Gastroesophageal sphincter (tissue), 3 donors: ENCODE results near the gene ENOX1.

Experiments
- EP300 ChIP-seq: sonication (generic); formaldehyde crosslinking; IDR thresholded peaks from one replicate; pipeline ENCODE4 v1.6.1; 2017; ENCODE audit warnings: antibody characterized with exemption, mild to moderate bottlenecking
- POLR2A ChIP-seq, 2 donors: fragments of 450-650 bp; IDR thresholded peaks; one replicate each; pipeline ENCODE4 v1.6.1; 2017; ENCODE audit warnings: antibody characterized with exemption in 2 of 2, mild to moderate bottlenecking in 2 of 2, moderate library complexity in 1 of 2
- POLR2AphosphoS5 ChIP-seq: sonication (generic); formaldehyde crosslinking; IDR thresholded peaks from one replicate; pipeline ENCODE4 v1.6.1; 2017; ENCODE audit warnings: antibody characterized with exemption
- TF ChIP-seq, protein P1 (sequence below), 4 experiments: fragments of 200-600 bp in 2 of 4; fragments of 450-650 bp in 2 of 4; sonication (generic) in 1 of 4; IDR thresholded peaks; one replicate each; pipeline ENCODE4 v1.5.1; 2017 to 2019; ENCODE audit warnings: antibody characterized with exemption in 4 of 4, mild to moderate bottlenecking in 2 of 4, moderate library complexity in 2 of 4

DNA sequence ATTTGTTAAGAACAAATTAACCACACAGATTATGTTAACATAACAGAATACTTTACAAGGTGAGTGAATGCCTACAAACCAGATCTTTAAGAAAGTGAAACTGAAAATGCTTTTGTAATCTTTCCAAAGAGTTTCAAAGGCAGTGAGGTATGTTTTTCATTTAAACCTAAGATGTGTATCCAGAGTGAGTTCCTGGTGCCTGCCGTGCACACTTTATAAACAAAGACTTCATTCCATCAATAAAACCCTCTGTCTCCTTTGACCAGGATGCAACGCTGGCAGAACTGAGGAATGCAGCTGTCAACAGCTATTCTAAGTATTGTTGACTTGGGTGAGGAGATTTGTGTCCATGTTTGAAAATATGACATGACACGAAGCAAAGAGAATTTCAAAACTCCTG lies 418.8 kb downstream of the ENOX1 start:
- TF ChIP-seq, protein P1, sequence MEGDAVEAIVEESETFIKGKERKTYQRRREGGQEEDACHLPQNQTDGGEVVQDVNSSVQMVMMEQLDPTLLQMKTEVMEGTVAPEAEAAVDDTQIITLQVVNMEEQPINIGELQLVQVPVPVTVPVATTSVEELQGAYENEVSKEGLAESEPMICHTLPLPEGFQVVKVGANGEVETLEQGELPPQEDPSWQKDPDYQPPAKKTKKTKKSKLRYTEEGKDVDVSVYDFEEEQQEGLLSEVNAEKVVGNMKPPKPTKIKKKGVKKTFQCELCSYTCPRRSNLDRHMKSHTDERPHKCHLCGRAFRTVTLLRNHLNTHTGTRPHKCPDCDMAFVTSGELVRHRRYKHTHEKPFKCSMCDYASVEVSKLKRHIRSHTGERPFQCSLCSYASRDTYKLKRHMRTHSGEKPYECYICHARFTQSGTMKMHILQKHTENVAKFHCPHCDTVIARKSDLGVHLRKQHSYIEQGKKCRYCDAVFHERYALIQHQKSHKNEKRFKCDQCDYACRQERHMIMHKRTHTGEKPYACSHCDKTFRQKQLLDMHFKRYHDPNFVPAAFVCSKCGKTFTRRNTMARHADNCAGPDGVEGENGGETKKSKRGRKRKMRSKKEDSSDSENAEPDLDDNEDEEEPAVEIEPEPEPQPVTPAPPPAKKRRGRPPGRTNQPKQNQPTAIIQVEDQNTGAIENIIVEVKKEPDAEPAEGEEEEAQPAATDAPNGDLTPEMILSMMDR (IDR thresholded peaks at IDR 0.05): no peak
- TF ChIP-seq POLR2AphosphoS5: no peak
- no peak for TF ChIP-seq POLR2A (IDR thresholded peaks at IDR 0.05)
- no peak for TF ChIP-seq EP300
